GM19023 (cell line): ENCODE results near the gene TM4SF5.

Experiments used
- ATAC-seq: cut with Tn5 transposase; IDR thresholded peaks from one replicate; pipeline ENCODE4 v1.9.1; 2021; ENCODE audit warnings: mild to moderate bottlenecking, moderate library complexity; ENCODE audit not compliant: unreplicated experiment

The TM4SF5 gene, protein sequence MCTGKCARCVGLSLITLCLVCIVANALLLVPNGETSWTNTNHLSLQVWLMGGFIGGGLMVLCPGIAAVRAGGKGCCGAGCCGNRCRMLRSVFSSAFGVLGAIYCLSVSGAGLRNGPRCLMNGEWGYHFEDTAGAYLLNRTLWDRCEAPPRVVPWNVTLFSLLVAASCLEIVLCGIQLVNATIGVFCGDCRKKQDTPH

DNA sequence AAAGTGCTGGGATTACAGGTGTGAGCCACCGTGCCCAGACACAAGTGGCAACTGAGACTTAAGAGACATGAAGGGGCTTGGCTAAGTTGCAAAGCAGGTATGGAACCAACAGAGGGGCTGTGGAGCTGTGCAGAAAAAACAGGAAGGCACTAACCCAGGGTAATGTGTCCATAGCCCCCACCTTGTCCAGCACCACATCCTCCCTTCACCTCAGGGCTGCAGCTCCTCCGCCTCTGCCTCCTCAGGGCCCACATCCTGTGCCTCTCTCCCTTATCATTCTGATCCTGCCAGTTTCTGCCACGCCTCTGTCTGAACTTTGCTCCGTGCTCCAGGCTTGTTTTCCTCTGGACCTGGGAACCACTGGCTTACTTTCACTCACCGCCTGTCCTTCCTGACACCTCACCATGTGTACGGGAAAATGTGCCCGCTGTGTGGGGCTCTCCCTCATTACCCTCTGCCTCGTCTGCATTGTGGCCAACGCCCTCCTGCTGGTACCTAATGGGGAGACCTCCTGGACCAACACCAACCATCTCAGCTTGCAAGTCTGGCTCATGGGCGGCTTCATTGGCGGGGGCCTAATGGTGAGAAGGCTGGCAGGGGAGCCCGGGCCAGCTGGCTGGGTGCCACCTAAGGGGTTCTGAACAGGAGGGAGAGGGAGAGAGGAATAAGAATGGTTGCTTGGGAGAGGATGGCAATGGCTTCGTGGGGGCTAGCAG, at the start of gene TM4SF5:
TM4SF5 (plus strand) TSS at position 368 of the 716 bp plus-strand sequence; CDS start at position 405, 37 bp downstream.
- no peak for ATAC-seq

DNA sequence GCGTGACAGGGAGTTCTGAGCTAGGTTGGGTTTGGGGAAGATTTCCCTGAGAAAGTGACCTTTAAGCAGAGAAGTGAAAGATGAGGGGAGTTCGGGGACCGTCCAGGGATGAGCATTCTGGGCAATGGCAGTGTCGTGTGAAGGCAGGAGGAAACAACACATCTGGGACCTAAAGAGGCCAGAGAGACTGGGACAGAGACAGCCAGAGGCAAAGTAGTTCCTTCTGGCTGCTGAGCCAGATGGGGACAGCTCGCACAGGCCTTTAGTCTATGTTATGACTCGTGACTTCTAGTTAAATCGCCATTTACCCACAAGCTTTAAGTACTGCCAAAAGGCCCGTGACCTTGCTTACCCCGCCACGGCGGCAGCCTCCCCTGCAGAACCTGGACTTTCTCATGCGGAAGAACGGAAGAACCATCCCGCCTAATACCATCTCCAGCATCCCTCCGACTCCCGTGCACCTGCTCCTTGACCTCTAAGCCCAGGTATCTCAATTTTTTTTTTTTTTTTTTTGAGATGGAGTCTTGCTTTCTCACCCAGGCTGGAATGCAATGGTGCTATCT, 48.9 kb upstream of the TM4SF5 start:
- ATAC-seq: no peak

DNA sequence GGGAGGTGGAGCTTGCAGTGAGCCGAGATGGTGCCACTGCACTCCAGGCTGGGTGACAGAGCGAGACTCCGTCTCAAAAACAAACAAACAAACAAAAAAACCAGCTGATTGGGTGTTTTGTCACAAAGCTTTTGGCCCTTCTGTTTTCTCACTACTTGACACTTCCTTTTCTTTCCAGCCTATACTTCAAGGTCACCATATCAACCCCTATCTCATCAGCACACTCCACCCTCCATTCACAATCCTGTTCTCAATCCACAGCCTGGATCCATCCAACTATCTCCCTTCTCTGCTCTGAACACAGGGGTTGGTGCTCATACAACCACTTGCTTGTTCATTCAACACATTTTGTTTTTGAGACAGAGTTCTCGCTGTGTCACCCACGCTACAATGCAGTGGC, 47.0 kb upstream of the TM4SF5 start:
- ATAC-seq: no peak

DNA sequence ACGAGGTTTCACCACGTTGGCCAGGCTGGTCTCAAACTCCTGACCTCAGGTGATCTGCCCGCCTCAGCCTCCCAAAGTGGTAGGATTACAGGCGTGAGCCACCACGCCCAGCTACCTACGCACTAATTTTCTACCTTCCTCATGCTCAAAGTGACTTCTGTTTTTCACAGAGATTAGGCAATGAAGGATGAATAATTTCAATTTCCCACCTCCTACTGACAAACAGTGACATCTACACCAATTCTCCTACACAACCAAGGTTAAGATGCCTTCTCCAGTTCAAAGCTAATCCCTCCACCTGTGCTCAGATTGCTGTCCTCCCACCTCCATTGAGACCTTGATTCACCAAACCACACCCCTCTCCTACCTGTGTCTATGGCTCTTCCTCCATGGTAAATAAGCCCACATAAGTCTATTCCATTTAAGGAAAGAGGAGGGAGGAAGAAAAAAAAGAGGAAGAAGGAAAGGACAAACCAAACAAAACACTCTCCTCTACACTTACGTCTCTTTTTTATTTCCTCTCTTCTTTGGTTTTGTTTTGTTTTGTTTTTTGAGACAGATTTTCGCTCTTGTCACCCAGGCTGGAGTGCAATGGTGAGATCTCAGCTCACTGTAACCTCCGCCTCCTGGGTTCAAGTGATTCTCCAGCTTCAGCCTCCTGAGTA, 45.9 kb upstream of the TM4SF5 start:
- ATAC-seq: no peak

DNA sequence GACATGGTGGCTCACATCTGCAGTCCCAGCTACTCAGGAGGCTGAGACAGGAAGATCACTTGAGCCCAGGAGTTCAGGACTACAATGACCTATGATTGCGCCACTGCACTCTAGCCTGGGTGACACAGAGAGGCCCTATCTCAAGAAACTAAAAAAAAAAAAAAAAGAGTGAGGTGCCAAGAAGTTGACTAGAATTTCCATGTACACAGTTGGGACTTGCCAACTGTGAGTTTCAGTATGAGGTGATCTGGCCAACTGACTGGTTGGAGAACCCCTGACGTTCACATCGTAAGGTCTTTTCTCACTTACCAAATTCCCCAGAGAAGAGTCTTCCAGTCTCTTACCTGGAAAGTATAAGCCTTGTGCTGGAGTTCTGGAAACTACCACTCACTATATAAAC, 43.6 kb upstream of the TM4SF5 start:
- ATAC-seq: no peak

DNA sequence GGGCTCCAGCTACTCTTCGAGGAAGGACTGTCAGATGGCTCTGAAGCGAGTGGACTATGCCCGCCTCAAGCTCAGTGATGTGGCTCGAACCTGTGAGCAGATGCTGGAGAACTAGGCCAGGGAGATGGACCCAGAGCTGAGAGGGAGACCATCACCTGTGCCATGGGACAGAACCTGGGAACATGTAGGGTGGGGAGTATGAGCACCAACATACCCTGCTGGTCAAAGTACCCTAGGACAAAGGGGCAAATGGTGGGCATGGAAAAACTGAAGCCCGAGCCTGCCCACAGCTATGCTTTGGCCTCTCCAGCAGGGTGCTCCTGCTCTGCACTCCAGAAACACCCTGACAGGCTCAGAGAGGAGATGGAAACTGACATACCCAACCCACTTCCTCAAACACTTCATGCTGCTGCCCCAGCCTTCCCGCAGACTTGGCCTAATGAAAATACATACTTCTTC, 38.6 kb upstream of the TM4SF5 start:
- no peak for ATAC-seq

DNA sequence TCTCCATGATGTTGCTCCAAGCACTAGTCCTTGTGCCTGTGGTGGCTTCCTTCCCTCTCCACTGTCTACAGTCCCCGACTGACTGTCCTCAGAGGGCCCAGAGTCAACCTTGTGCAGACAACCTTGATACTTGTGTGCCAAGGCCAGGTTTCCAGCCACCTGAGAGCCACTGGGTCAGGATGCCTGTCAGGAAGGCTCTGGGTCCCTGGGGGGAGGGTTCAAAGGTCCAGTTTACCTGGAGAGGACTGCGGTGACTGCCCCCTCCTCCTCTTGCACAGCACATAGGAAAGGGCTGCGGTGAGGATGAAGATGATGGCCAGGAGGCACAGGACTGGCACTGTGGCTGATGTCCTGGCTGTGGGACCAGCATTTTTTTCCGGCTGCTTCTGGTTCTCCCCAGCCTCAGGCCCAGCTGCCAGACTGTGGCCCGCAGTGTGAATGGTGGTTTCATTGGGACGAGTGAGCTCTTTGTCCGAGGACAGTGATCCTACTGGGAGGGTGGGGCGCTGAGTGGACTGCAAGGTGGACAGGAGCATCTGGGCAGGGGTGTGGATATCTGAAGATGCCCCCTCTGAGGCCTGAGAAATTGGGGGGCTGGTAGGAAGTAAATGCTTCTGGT, 36.7 kb upstream of the TM4SF5 start:
- no peak for ATAC-seq

DNA sequence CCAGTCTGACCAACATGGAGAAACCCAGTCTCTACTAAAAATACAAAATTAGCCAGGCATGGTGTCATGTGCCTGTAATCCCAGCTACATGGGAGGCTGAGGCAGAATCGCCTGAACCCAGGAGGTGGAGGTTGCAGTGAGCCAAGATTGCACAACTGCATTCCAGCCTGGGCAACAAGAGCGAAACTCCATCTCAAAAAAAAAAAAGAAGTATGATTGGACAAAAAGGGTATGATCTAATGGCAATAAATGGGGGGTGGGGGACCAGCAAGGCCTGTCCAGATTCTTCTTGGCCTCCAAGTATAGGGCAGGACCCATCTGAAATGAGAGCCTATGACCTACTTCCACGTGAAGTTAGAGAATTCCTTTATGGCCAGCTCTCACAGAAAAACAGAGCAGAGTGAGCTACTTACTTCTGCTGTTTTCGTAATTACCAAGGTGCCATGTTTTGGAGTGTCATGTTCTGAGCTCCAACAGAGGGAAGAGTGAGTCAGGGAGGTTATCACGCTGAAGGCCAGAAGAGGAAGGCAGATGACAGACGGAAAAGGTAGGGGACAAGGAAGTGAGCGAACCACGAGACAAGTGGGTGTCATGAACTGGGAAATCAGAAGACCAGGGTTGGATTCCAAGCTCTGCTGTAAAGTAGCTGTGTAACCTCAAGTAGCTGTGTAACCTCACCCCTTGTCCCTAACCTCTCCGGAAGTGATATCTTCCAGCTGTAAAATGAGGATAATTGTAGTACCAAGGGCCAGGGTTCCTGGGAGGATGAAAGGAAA, 35.6 kb upstream of the TM4SF5 start:
- ATAC-seq: no peak

DNA sequence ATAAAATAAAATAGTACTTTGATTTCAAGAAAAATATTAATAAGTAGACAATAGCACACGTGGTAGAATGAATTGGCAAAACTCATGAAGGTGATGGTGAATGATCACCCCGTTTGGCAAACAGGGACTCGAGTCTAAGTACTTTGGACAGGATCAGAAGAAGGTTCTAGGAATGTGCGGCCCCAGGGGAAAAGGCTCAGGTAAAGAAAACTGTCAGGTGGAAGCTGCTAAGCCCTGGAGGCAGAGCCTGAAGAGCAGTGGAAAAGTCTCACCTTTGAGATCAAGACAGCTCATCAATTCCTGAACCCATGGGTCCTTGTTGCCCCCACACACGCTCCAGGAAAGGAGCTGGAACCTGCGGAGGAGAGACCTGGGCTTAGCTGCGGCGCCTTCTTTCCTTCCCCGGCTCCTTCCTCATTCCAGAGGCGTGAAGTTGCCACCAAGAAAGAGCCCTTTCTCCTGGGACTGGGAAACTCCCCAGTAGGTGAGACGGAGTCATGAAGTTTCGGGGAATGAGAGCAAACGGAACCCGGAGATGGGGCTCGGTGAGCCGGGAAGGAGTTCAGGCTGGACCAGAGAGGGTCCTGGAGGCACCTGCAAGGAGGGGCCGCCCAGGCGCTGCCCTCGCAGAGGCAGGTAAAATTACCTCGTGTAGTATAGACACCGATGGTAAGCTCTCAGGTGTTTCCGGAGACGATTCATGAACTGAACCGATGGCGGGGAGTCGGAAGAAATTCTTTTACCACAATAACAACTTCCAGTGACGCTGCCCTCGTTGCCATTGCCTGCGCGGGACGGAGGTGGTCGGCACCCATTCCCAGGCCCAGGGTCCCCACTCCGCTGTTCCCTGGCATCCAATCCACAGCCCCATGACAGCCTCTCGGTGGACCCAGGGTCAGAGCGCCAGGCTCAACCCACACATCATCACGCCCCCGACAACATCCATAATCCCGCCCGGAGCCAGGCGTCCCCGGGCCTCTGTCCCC, 33.3 kb upstream of the TM4SF5 start:
- no peak for ATAC-seq

DNA sequence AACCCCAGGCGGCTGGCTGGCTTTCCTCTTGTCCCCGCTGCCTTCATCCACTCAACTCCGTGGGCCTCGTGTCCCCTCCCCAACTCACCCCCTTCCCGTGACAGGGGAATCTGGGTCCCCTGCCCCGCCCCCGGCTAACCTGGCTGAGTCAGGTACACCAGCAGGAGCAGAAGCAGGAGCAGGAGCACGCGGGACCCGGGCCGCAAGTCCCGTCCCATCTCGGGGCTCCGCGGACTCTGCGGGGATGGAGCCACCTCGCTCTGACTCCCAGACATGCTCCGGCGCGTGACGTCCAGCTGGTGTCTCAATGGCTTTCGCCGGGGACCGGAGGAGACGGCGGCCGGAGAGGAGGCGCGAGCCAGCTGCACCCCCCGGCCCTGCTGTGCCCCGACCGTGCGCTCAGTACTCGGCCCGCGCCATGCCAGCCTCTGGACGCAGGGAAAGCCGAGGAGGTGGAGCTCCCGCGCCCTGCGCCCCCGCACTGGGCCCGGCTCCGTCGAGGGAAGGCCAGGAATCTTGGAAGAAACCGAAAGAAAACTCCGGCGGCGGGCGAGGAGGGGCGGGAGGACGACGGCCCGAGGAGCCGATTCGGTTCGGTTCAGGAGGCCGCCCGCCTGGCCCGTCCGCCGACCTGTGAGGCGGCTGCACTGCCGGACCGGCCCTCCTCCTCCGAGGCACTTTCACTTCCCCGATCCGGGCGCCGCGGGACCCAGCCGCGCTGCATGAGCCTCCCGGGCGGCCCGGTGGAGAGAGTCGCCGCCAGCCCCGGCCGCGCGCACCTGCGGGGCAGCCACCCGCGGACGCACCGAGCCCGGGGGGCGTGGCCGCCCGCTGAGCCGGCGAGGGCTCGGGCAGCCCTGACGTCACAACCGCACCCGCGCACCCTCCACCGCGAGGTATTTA, 32.3 kb upstream of the TM4SF5 start, which contains the start of the genes CXCL16 and ZMYND15:
CXCL16 (minus strand) TSS at position 807 of the 903 bp plus-strand sequence; CDS start at position 218, 589 bp downstream.
ZMYND15 (plus strand) TSS at position 712 of the 903 bp plus-strand sequence. CDS start 716 bp downstream, outside the sequence.
- ATAC-seq: no peak

DNA sequence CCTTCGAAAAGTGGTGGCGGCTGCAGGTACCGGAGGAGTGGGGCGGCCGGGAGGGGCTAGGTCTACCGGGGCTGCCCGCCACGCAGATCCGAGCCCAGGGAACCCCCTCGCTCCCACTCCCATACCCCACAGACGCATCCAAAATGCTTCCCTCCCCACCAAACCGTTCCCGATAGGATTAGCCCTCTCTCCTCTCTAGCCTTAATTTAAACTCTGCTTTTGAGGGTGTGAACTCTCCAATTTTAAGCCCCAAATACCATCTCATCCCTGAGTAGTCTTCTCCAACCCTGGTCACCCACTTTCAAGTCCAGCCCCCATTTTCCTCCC, 31.7 kb upstream of the TM4SF5 start:
- ATAC-seq: no peak

DNA sequence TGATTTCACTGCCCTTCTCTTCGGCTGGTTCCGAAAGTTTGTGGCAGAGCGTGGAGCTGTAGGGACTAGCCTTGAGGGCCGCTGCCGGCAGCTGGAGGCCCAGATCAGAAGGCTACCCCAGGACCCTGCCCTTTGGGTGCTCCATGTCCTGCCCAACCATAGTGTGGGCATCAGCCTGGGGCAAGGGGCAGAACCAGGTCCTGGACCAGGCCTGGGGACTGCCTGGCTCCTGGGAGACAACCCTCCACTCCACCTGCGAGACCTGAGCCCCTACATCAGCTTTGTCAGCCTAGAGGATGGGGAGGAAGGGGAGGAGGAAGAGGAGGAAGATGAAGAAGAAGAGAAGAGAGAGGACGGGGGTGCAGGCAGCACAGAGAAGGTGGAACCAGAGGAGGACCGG, 31.1 kb upstream of the TM4SF5 start:
- no peak for ATAC-seq

DNA sequence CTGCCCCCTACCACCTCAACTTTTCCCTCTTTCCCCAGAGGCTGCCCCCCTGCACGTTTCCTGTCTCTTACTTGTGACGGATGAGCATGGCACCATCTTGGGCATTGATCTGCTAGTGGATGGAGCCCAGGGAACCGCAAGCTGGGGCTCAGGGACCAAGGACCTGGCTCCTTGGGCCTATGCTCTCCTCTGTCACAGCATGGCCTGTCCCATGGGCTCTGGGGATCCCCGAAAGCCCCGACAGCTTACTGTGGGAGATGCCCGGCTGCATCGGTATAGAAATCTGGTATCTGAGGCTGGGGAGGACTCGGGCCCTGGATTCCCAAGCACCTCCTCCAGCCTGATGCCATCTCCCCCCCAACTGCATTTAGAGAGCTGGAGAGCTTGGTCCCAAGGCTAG, 30.1 kb upstream of the TM4SF5 start:
- no peak for ATAC-seq

DNA sequence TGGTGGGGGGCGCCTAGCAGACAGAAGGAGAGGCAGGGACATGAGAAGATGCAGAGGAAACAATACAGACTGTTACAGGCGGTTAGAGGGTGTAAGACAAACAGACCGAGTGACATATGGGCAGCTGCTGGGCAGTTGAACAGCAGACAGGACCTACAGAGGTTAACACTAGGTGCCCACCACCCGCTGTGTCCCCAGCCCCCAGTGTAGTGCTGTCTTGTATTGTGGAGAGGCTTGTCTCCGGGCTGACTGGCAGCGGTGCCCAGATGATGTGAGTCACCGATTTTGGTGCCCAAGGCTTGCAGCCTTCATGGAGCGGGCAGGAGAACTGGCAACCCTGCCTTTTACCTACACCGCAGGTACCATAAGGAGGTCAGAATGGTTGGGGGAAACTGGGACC, 29.6 kb upstream of the TM4SF5 start:
- ATAC-seq: no peak

DNA sequence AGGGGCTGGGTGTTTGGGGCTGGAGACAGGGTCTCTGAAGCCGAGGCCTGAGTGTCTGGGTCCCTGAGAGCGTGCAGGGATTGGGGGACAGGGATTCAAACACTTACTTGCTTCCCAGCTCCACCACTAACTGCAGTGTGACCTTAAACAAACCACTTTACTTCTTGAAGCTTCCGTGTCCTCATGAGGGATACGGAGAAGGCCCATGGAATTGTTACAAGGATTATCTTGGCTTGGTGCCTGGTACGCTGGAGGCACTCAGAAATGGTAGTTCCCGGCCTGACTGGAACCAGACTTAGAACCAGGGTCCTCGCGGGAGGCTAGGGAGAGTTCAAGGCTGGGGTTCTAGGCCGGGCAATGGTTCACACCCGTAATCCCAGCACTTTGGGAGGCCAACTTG, 29.1 kb upstream of the TM4SF5 start:
- ATAC-seq: no peak

DNA sequence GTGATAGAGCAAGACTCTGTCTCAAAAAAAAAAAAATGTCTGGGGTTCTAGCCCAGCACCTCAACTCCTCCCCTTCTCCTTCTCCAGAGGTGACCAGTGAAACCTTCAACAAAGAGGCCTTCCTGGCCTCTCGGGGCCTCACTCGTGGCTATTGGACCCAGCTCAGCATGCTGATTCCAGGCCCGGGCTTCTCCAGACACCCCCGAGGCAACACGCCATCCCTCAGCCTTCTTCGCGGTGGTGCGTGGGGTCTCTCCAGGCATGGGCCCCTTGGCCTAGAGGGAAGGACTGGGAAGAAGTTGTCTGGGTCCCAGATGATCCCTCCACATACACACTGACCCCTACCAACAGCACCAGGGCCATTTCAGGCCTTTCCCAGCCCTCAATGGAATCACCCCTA, 28.5 kb upstream of the TM4SF5 start:
- ATAC-seq: no peak

DNA sequence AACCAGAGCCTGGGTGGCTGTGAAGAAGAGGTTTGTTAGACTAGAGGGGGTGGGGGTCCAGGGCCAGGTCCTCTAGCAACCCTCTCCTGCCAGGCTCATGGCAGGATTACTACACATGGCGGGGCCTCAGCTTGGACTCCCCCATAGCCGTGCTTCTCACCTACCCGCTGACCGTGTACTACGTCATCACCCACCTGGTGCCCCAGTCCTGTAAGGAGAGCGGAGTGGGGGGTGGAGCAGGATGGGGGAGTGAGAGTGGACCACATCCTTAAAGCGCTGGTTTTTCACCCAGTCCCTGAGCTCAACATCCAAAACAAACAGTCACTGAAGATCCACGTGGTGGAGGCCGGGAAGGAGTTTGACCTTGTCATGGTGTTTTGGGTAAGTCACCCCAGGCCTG, 27.8 kb upstream of the TM4SF5 start:
- ATAC-seq: no peak
